Muscle of leg (tissue), 11 donors: ENCODE measurements around the gene ACTR1B. TPM values are rescaled to one million over a fixed set of nuclear protein-coding genes. Genes with fewer than 3 reads are reported as not detected.
A peak's percentile ranks its signal among the peaks of the same experiment; 100 is the strongest.
"Not testable (repeated sequence)": the region's sequence is repeated elsewhere in the genome, so short reads cannot be mapped to it uniquely, and the experiment has no call there.

ENCODE experiments used
- DNase-seq: peaks from one replicate; pipeline ENCODE4 v3.0.0; 2013
- H3K27ac ChIP-seq: one replicate; pipeline ENCODE4 v1.5.1; 2013; ENCODE audit warnings: mild to moderate bottlenecking, low read length, control low read depth
- H3K27me3 ChIP-seq: one replicate; pipeline ENCODE4 v1.6.1; 2013; ENCODE audit warnings: low read length; ENCODE audit not compliant: control insufficient read depth, insufficient read depth
- H3K36me3 ChIP-seq: one replicate; pipeline ENCODE4 v1.6.1; 2013; ENCODE audit warnings: low read length; ENCODE audit not compliant: control insufficient read depth, insufficient read depth
- H3K4me1 ChIP-seq: one replicate; pipeline ENCODE4 v1.6.1; 2013; ENCODE audit warnings: low read length; ENCODE audit not compliant: control insufficient read depth, insufficient read depth
- H3K4me3 ChIP-seq: one replicate; pipeline ENCODE4 v1.5.1; 2013; ENCODE audit warnings: low read length, control low read depth
- H3K9me3 ChIP-seq: replicated peaks from 2 replicates; pipeline ENCODE4 v1.6.1; 2013; ENCODE audit warnings: low read depth, low read length; ENCODE audit not compliant: control insufficient read depth
- WGBS: methylation state at CpG from one replicate; pipeline ENCODE4 v1.1.5; 2013; ENCODE audit warnings: missing lambda C conversion rate; ENCODE audit not compliant: insufficient coverage; 5-methylcytosine and 5-hydroxymethylcytosine counted together
- polyA plus RNA-seq, 8 donors: library from polyadenylated mRNA; unstranded; fragments of 120-200 nt; gene quantifications; one replicate each; pipeline versions ENCODE4 v1.2.1 to v1.2.3, GENCODE V29; 2013; ENCODE audit warnings: inconsistent platforms in 1 of 8, low replicate concordance in 1 of 8; ENCODE audit not compliant: insufficient read length in 8 of 8, insufficient read depth in 1 of 8
- total RNA-seq: library from RNA; stranded (reverse); fragments of 120-200 nt; gene quantifications from one replicate; pipeline ENCODE4 v1.2.4, GENCODE V29; 2013

Gene ACTR1B
- total and polyA plus RNA-seq, 9 donors, result 38.6 to 54.6 (median 49.2) TPM

DNA sequence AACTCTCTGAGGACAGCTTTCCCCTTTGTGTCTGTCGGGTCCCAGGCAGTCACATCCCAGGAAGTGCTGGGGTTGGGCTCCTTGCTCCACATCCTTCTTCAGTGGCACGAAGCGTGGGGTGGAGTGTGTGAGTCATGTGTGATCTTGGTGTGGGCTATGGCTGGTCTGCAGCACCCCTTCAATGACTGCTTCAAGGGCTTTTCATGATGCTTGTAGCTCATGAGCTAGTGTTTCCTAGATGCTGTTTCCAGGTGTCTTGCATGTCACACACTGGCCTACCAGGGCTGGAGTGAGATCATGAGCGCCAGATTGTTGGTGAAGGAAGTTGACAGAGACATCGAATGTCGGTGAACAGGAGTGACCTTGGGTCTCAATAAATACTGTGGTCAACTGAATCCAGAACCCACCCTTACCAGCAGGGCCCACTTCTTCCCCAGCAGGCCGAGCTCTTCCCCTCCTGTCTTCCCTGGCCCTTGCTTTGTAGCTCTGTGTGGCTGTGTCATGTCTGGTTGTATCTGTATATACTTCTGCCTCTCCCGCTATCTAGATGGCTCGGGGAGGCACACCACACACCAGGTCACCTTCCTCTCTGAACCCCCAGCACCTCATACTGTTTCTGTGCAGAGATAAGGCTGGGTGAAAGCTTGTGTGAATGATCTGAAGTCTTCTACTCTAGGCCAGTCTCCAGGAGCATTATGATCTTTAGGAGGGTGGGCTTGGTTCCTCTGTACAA lies 9.5 kb upstream of the ACTR1B start:
- Histone ChIP-seq H3K27ac (no peak overlapping the region), H3K4me1 (no peaks in the 10 kb centered on the region), H3K36me3 (peaks cover 3% of the 10 kb centered on the region), H3K4me3 (no peak overlapping the region), H3K9me3 (no peaks in the 10 kb centered on the region), H3K27me3 (no peaks in the 10 kb centered on the region)
- WGBS, result 89% methylated on average over 5 of the region's 9 CpGs
- no peak for DNase-seq

GRCh38 chr2:97672606-97673140 lies 8.8 kb upstream of the ACTR1B start:
- not testable (repeated sequence) for DNase-seq, H3K4me1 ChIP-seq, H3K27ac ChIP-seq, H3K9me3 ChIP-seq, H3K4me3 ChIP-seq, H3K27me3 ChIP-seq, H3K36me3 ChIP-seq
- 45% methylated on average over 2 of the region's 6 CpGs for WGBS

DNA sequence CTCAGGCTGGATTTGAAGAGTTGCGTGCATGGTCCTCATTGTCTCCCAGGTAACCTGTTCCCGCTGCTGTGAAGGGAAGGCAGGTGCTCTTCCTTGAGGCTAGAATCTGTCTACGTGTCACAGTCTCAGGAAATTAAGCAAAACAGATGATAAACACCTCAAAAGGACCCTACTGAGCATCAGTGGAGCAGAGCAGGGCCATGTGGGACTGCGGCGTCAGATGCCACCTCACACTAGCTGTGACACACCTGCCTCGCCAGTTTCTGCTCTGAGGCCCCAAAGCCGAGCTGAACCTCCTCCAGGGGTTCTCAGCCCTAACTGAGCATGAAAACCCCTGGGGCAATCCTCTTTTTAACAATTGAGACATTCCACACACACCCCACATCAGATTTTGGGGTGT lies 7.7 kb upstream of the ACTR1B start:
- Histone ChIP-seq H3K27ac (no peak overlapping the region), H3K9me3 (no peaks in the 10 kb centered on the region), H3K4me3 (no peak overlapping the region), H3K4me1 (no peaks in the 10 kb centered on the region), H3K27me3 (no peaks in the 10 kb centered on the region), H3K36me3 (no peaks in the 10 kb centered on the region)
- 87% methylated on average over 3 of the region's 7 CpGs for WGBS
- DNase-seq, result no peak

- no peaks in the 10 kb centered on the region for H3K4me1 ChIP-seq
- no CpG with 5 or more reads among the region's 1 CpG for WGBS
- H3K9me3 ChIP-seq, result no peaks in the 10 kb centered on the region
- H3K27me3 ChIP-seq, result no peaks in the 10 kb centered on the region
- H3K36me3 ChIP-seq, result no peaks in the 10 kb centered on the region
- no peak for DNase-seq
- no peak overlapping the region for H3K27ac ChIP-seq
- H3K4me3 ChIP-seq, result no peak overlapping the region
These were observed 6.6 kb upstream of the ACTR1B start for GRCh38 chr2:97670471-97670870.

- 80% methylated on average over 4 of the region's 6 CpGs for WGBS
- Histone ChIP-seq H3K27me3 (no peaks in the 10 kb centered on the region), H3K36me3 (no peaks in the 10 kb centered on the region), H3K9me3 (no peaks in the 10 kb centered on the region), H3K4me1 (peaks cover 2% of the 10 kb centered on the region), H3K4me3 (no peak within 1 kb of the TSS), H3K27ac (no peak within 1 kb of the TSS)
- DNase-seq, result no peak
These were observed 5.6 kb upstream of the ACTR1B start, which contains the start of gene C2orf92 for GRCh38 chr2:97669448-97669847. C2orf92 (plus strand) TSS chr2:97669713; CDS start chr2:97669789, 76 bp downstream.

GRCh38 chr2:97664636-97664970 lies 759 bp upstream of the ACTR1B start:
- Histone ChIP-seq H3K9me3 (no peaks in the 10 kb centered on the region), H3K36me3 (peaks cover 17% of the 10 kb centered on the region), H3K4me3 (peak overlapping the region; percentile 79), H3K27ac (peak overlapping the region; percentile 99), H3K27me3 (no peaks in the 10 kb centered on the region), H3K4me1 (peaks cover 27% of the 10 kb centered on the region)
- DNase-seq, result no peak
- 3% methylated on average over 15 of the region's 21 CpGs for WGBS

DNA sequence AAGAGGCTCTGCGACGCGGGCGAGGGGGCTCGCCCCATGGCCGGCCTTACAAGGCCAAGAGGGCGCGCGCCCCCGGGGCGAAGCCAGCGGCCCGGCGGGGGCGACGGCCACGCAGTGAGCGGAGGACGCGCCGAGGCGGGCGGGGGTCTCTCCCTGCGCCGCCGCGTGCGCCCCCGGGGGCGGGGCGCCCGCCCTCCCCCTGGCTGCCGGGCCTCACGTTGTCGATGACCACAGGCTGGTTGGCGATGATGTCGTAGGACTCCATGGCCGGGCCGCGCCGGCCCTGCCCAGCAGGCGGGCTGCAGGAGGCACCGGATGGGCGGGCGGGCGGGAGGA lies 250 bp downstream of the ACTR1B start:
- Histone ChIP-seq H3K27ac (peak overlapping the region; percentile 99), H3K4me3 (peak overlapping the region; percentile 79), H3K27me3 (no peaks in the 10 kb centered on the region), H3K36me3 (peaks cover 26% of the 10 kb centered on the region), H3K4me1 (peaks cover 27% of the 10 kb centered on the region), H3K9me3 (no peaks in the 10 kb centered on the region)
- WGBS, result under 1% methylated on average over 46 of the region's 46 CpGs
- no peak for DNase-seq

DNA sequence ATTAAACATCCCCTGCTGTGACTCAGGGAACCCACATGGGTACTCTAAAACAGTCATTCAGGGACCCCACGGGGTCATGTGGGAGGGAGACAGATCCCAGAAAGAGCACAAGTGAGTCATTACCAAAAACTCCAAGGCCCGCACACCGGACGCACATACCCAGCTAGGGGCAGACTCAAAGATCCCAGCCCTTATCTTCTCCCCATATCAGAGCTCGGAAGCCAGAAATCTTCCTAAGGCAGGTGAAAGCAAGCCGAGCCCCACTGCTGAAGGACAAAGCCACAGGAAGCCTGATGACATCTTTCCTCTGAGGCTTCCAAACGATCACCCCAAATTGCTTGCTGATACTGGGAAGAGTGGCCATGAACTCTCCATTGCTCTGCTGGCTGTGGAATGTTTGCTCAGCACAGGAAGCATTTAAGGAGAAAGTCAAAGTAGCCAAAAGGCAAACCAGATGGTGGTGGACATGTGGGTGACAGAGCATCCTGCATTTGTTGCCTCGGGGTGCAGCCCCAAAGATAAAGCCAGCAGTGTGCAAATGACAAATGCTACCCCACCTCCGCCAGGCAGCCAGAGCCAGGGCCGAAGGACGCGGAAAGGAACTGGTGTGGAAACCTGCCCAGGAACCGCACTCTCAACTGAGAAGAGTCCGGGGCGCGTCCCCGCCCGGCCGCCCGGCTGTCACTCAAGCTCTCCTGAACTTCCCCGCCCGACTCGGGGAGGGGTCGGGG lies 784 bp downstream of the ACTR1B start:
- DNase-seq, result peak; percentile 89
- Histone ChIP-seq H3K27ac (peak overlapping the region; percentile 99), H3K9me3 (no peaks in the 10 kb centered on the region), H3K36me3 (peaks cover 32% of the 10 kb centered on the region), H3K27me3 (no peaks in the 10 kb centered on the region), H3K4me3 (peak overlapping the region; percentile 79), H3K4me1 (peaks cover 27% of the 10 kb centered on the region)
- WGBS, result 0% methylated on average over 18 of the region's 24 CpGs

DNA sequence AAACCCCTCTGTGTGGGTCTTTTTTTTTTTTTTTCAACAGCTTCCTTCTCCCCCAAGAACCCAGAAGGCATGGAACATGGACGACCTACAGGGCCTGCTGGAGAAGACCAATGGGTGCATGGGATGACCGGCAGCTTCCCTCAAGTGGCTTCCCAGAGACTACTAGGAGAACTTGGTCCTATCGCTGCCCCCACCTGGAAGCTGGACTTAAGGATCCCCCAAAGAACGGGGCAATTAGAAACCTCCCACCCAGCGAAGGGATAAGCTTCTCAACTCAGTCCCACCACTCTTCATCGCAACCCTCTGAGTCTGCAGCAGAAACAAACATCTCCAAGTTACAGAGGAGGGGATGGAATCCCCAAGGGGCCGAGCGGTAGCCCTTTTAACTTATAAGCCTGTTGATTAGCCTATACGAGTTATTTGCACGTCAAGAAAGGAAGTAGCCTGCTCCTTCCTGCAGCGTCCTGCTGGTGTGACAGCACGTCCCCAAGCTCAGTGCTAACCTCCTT lies 1.4 kb downstream of the ACTR1B start:
- Histone ChIP-seq H3K36me3 (peaks cover 37% of the 10 kb centered on the region), H3K27me3 (no peaks in the 10 kb centered on the region), H3K27ac (peak overlapping the region; percentile 99), H3K4me3 (peak overlapping the region; percentile 79), H3K4me1 (peaks cover 27% of the 10 kb centered on the region), H3K9me3 (no peaks in the 10 kb centered on the region)
- no peak for DNase-seq
- WGBS, result 30% methylated on average over 9 of the region's 12 CpGs

- H3K27ac ChIP-seq, result no peak overlapping the region
- no peak overlapping the region for H3K4me3 ChIP-seq
- peaks cover 27% of the 10 kb centered on the region for H3K4me1 ChIP-seq
- no peaks in the 10 kb centered on the region for H3K9me3 ChIP-seq
- DNase-seq, result no peak
- H3K36me3 ChIP-seq, result peaks cover 42% of the 10 kb centered on the region
- WGBS, result 85% methylated on average over 3 of the region's 6 CpGs
- no peaks in the 10 kb centered on the region for H3K27me3 ChIP-seq
These were observed 1.9 kb downstream of the ACTR1B start for GRCh38 chr2:97661927-97662326.
